Bone marrow (tissue), 2 donors: ENCODE results near the gene LILRB2.
"Not testable (repeated sequence)": the region's sequence is repeated elsewhere in the genome, so short reads cannot be mapped to it uniquely, and the experiment has no call there.

Source experiments
- DNase-seq, 2 donors: peaks; one replicate each; lab custom pipeline; 2025; lab: John Stamatoyannopoulos, UW

LILRB2 gene

DNA sequence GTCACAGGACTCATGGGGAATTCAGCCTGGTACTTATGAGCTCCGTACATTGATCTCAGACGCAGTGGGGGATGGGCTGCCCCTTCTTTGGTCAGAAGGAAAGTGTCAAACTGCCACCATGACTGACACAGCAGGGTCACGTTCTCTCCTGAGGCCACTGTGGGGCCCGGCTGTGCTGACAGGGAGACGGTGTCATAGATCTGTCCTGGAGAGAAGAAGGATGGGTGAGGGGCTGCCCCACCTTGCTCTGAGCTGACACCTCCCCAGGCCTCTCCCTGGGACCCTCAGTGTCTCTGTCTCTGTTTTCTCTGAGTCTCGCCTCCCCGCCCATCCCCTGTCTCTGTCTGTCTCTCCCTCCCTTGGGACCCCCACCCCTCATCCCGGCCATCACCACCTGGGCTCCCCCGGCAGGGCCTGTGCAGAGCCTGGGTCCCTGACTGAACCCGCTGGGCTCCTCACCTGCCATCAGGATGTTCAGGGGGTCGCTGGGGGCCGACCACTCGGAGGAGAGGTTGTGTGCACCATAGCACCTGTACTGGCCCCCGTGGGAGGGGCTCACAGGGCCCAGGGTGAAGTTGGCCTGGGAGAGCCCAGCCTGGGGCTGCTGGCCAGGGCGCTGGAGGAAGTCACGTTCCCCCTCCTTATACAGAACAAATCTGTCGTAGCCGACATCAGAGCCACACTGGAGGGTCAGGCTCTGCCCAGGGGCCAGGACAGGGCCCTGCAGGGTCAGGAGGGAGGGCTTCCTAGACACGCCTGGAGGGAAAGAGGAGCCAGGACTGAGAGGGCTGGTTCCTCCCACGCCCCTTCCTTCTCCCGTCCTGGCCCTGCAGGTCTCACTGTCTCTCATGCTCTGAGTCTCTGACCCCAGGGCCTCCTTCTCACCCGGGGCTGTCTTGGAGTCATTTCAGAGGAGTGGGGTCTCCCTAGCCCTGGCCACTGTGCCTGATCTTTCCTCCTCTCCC lies 40.3 kb downstream of the LILRB2 start:
- not testable (repeated sequence) for DNase-seq

DNA sequence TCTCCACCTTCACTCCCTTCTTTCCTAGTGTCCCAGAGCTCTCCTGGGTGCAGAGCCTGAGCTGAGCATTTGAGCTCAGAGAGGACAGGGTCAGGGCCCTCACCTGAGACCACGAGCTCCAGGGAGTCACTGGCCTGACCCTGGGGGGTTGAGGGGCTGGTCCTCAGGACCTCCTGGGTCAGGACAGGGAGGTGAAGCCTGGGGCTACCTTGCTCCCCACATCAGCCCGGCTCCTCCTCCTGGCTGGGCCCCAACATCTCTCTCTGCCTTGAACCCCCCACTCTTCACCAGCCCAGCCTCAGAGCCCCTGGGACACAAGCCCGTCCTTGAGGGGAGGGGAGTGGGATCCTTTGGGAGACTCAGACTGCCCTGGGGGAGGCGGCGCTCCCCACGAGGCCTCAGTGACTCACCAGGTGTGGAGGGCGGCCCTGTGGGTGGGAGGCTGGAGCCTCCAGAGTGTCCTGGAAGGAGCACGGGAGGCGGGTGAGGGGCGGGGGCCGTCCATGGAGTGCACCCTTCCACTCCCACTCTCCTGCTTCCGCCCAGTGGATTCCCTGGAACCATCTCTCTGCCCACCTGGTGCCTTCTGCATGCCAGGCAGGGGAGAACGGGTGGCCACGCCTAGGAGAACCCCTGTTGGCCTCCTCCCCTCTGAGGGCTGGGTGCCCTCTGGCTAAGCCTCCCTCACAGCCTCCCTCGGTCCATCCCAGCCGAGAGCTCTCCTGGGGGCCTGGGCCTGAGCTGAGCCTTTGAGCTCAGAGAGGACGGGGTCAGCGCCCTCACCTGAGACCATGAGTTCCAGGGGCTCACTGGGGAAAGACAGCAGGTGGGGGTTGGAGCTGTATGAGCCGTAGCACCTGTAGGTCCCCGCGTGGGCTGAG lies 41.2 kb downstream of the LILRB2 start:
- not testable (repeated sequence) for DNase-seq

DNA sequence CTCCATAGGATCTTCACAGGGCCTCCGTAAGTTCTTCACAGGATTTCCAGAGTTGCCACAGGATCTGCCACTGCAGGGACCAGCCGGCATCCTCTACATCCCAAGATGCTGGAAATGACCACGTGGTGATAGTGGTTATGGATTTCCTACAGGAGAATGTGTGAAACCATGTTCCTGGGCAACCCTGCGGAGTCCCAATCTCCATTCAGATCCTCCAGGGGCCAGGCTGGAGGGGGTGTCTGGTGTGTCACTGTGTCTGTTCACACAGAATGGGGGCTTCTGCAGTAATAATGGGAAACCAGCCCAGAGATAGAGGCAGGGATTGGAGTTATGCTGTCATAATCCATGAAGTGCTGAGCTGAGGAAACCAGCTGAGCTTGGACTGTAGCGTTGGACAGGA lies 47.0 kb downstream of the LILRB2 start:
- DNase-seq: no peak

DNA sequence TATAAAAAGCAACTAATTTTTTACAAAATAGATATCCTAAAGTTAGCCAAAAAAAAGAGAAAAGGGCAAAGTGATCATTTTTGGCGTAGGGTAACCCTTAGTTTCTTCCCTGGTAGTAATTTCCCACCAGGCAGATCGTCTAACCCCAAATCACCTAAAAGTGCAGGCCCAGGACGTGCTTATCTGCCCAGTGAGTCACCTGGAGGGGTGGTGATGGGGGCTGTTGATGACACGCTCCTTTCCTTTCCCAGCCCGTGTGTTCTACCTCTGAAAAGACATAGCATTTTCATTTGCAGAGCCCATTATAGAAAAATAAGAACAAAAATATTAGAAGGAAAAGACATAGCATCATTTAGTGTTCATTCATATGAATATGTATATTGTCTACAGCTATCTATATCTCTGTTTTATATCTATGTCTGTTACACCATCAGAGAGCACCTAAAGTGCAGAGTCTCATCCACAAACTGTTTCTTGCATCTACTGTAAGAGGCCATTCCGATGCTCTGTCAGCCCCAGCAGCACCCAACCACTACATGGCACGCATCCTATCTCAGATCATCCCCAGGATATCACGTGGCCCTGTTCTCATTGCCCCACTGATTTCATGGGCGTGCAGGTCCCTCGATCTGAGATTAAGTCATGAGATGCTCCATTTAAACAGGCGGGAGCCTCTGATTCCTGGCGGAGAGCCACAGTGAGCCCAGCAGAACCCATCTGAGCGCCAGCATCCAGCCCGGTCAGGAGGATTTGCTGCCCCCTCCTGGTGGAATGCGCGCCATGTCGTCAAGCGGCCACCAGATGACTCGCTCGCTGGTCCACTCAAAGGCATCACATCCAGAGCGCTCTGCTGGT lies 49.6 kb downstream of the LILRB2 start:
- peak; percentile 61 to 75 for DNase-seq

DNA sequence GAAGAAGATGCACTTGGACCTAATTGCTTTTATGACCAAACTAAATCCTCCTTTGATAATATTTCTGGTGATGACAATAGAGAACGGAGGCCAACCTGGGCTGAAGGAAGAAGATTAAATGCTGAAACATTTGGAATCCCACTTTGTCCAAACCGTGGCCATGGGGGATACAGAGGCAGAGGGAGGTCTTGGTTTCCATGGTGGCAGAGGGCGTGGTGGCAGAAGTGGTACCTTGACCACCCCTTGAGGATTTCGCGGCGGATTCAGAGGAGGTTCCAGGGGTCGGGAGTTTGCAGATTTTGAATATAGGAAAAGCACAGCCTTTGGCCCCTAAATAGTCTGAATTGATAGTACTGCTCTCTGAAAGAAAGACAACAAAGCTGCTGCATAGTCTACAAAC lies 50.9 kb downstream of the LILRB2 start:
- DNase-seq: no peak

DNA sequence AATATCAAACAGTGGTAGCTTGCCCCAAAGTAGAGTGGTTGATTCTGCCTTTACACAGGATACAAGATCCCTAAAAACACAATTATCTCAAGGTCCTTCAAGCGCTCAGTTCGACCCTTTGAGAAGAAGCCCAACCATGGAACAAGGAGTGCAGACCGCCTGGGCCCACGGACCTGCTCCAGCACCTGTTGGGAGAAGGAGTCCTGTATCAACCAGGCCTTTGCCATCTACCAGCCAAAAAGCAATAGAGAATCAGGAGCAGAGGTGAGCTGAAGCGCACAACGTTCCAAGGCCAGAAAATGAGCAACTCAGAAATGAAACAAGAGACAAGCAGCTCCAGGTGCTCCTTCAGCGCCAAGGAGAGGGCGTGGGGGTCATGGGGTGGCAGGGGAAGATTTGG lies 51.8 kb downstream of the LILRB2 start:
- no peak for DNase-seq

DNA sequence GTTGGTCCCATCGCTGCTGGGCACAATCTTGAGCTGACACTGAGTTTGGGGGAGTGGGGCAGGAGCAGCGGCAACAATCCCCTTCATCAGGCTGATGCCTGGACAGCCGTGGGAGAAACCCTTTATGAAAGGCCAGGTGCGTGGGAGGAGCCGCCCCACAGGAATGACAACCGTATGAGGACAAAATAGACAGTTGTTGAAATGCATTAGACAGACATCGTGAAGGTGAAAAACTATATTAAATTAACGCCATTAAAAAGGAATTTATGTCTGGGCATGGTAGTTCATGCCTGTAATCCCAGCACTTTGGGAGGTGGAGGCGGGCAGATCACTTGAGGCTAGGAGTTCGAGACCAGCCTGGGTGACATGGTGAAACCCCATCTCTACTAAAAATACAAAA lies 56.3 kb downstream of the LILRB2 start:
- DNase-seq: not testable (repeated sequence)

DNA sequence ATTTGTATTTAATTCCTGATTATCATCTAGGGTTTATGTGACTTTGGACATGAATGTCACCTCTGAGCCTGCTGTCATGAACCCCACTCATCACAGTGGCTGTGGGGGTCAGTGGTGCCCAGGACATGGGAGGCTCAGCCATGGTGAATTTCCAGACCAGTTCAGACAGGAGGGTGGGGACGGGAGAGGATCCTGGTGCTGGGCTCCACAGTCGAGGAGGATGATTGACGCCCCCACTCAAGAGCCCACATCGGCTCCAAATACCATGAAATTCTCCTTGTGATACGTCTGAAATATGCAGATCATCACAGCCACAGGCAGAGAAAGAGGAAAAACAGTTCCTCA lies 57.0 kb downstream of the LILRB2 start:
- DNase-seq: not testable (repeated sequence)
